Neuron (in vitro differentiated cells): ENCODE results near the gene QPRT.
"Not testable (repeated sequence)": the region's sequence is repeated elsewhere in the genome, so short reads cannot be mapped to it uniquely, and the experiment has no call there.

Source experiments
- H2AFZ ChIP-seq: one replicate; pipeline ENCODE4 v1.6.1; 2013; ENCODE audit warnings: low read depth, mild to moderate bottlenecking, inconsistent platforms, low read length, moderate library complexity
- H3K27me3 ChIP-seq: one replicate; pipeline ENCODE4 v1.6.1; 2013; ENCODE audit warnings: low read length; ENCODE audit not compliant: insufficient read depth
- H3K36me3 ChIP-seq: one replicate; pipeline ENCODE4 v1.6.1; 2013; ENCODE audit warnings: low read length; ENCODE audit not compliant: insufficient read depth
- H3K4me1 ChIP-seq: one replicate; pipeline ENCODE4 v1.6.1; 2013; ENCODE audit warnings: low read length; ENCODE audit not compliant: insufficient read depth
- H3K4me3 ChIP-seq: 2 replicates; pipeline ENCODE4 v1.5.1; 2013; ENCODE audit warnings: mild to moderate bottlenecking, low read length, moderate library complexity
- H3K9me3 ChIP-seq: one replicate; pipeline ENCODE4 v1.6.1; 2013; ENCODE audit warnings: low read length

QPRT gene

GRCh38 chr16:29667322-29667610 is 11.7 kb upstream of the QPRT start:
- Histone ChIP-seq H2AFZ (peak overlapping the region; percentile 44), H3K4me1 (peaks cover 30% of the 10 kb centered on the region), H3K4me3 (peak overlapping the region; percentile 49)
- H3K36me3 ChIP-seq, H3K9me3 ChIP-seq, H3K27me3 ChIP-seq: not testable (repeated sequence)

- H3K9me3 ChIP-seq = no peaks in the 10 kb centered on the region
- no peaks in the 10 kb centered on the region for H3K36me3 ChIP-seq
- H3K4me1 ChIP-seq = peaks cover 30% of the 10 kb centered on the region
- no peak overlapping the region for H2AFZ ChIP-seq
- H3K27me3 ChIP-seq = no peaks in the 10 kb centered on the region
- H3K4me3 ChIP-seq = no peak overlapping the region
These were observed 11.2 kb upstream of the QPRT start for GRCh38 chr16:29667755-29668154.

- Histone ChIP-seq H3K36me3 (no peaks in the 10 kb centered on the region), H3K4me3 (no peak overlapping the region), H3K27me3 (no peaks in the 10 kb centered on the region), H3K4me1 (peaks cover 30% of the 10 kb centered on the region), H3K9me3 (no peaks in the 10 kb centered on the region), H2AFZ (no peak overlapping the region)
These were observed 10.7 kb upstream of the QPRT start for GRCh38 chr16:29668267-29668666.

- H3K9me3 ChIP-seq = no peaks in the 10 kb centered on the region
- peaks cover 7% of the 10 kb centered on the region for H3K4me1 ChIP-seq
- H3K27me3 ChIP-seq = no peaks in the 10 kb centered on the region
- no peaks in the 10 kb centered on the region for H3K36me3 ChIP-seq
- no peak overlapping the region for H2AFZ ChIP-seq
- no peak overlapping the region for H3K4me3 ChIP-seq
These were observed 5.5 kb upstream of the QPRT start for GRCh38 chr16:29673501-29673900.

GRCh38 chr16:29674188-29674587 is 4.8 kb upstream of the QPRT start:
- Histone ChIP-seq H3K4me3 (no peak overlapping the region), H2AFZ (no peak overlapping the region), H3K27me3 (no peaks in the 10 kb centered on the region), H3K4me1 (peaks cover 8% of the 10 kb centered on the region), H3K36me3 (no peaks in the 10 kb centered on the region), H3K9me3 (no peaks in the 10 kb centered on the region)

GRCh38 chr16:29675811-29676643 is 3.0 kb upstream of the QPRT start:
- Histone ChIP-seq H3K4me3 (no peak overlapping the region), H3K4me1 (peaks cover 14% of the 10 kb centered on the region), H2AFZ (no peak overlapping the region), H3K36me3 (no peaks in the 10 kb centered on the region), H3K9me3 (no peaks in the 10 kb centered on the region), H3K27me3 (no peaks in the 10 kb centered on the region)

- Histone ChIP-seq H3K9me3 (no peaks in the 10 kb centered on the region), H3K4me1 (peaks cover 14% of the 10 kb centered on the region), H2AFZ (no peak overlapping the region), H3K27me3 (no peaks in the 10 kb centered on the region), H3K4me3 (no peak overlapping the region), H3K36me3 (no peaks in the 10 kb centered on the region)
These were observed 1.8 kb upstream of the QPRT start for GRCh38 chr16:29676989-29677785.

GRCh38 chr16:29680180-29680598 is 1.2 kb downstream of the QPRT start:
- peaks cover 3% of the 10 kb centered on the region for H3K36me3 ChIP-seq
- peaks cover 7% of the 10 kb centered on the region for H3K4me1 ChIP-seq
- no peak overlapping the region for H2AFZ ChIP-seq
- no peak overlapping the region for H3K4me3 ChIP-seq
- no peaks in the 10 kb centered on the region for H3K9me3 ChIP-seq
- H3K27me3 ChIP-seq = no peaks in the 10 kb centered on the region

- no peak overlapping the region for H3K4me3 ChIP-seq
- H3K27me3 ChIP-seq = no peaks in the 10 kb centered on the region
- H3K4me1 ChIP-seq = peaks cover 7% of the 10 kb centered on the region
- H3K36me3 ChIP-seq = peaks cover 3% of the 10 kb centered on the region
- no peak overlapping the region for H2AFZ ChIP-seq
- no peaks in the 10 kb centered on the region for H3K9me3 ChIP-seq
These were observed 4.6 kb downstream of the QPRT start for GRCh38 chr16:29683543-29684090.

GRCh38 chr16:29684679-29685078 is 5.7 kb downstream of the QPRT start:
- Histone ChIP-seq H3K4me3 (no peak overlapping the region), H3K9me3 (no peaks in the 10 kb centered on the region), H3K4me1 (peaks cover 1% of the 10 kb centered on the region), H3K27me3 (no peaks in the 10 kb centered on the region), H3K36me3 (peaks cover 3% of the 10 kb centered on the region), H2AFZ (no peak overlapping the region)

GRCh38 chr16:29686740-29687332 is 7.9 kb downstream of the QPRT start:
- Histone ChIP-seq H3K27me3 (no peaks in the 10 kb centered on the region), H3K4me3 (no peak overlapping the region)

GRCh38 chr16:29687755-29688154 is 8.8 kb downstream of the QPRT start:
- H3K9me3 ChIP-seq = peaks cover 11% of the 10 kb centered on the region
- no peak overlapping the region for H2AFZ ChIP-seq
- H3K36me3 ChIP-seq = peaks cover 3% of the 10 kb centered on the region
- no peaks in the 10 kb centered on the region for H3K4me1 ChIP-seq
- H3K27me3 ChIP-seq = no peaks in the 10 kb centered on the region
- H3K4me3 ChIP-seq = no peak overlapping the region

More at GRCh38 chr16:29686740-29687332, 7.9 kb downstream of the QPRT start:
- H3K9me3 ChIP-seq = peaks cover 10% of the 10 kb centered on the region
- no peaks in the 10 kb centered on the region for H3K4me1 ChIP-seq
- no peak overlapping the region for H2AFZ ChIP-seq
- peaks cover 3% of the 10 kb centered on the region for H3K36me3 ChIP-seq

- H3K4me3 ChIP-seq = no peak overlapping the region
- H2AFZ ChIP-seq = no peak overlapping the region
- peaks cover 11% of the 10 kb centered on the region for H3K9me3 ChIP-seq
- H3K36me3 ChIP-seq = peaks cover 3% of the 10 kb centered on the region
- H3K4me1 ChIP-seq = no peaks in the 10 kb centered on the region
- no peaks in the 10 kb centered on the region for H3K27me3 ChIP-seq
These were observed 9.2 kb downstream of the QPRT start for GRCh38 chr16:29688172-29688571.
